Ishikawa (cell line): Measurements from ENCODE around the gene GSE1.

Experiments used
- CEBPB ChIP-seq: IDR thresholded peaks from 2 replicates; pipeline ENCODE4 v1.6.1; 2012
- CREB1 ChIP-seq: IDR thresholded peaks from 2 replicates; pipeline ENCODE4 v1.6.1; 2012; ENCODE audit warnings: low read depth
- EGR1 ChIP-seq: IDR thresholded peaks from 2 replicates; pipeline ENCODE4 v1.6.1; 2012
- EP300 ChIP-seq: IDR thresholded peaks from 2 replicates; pipeline ENCODE4 v1.6.1; 2012; ENCODE audit warnings: borderline replicate concordance
- FOXM1 ChIP-seq: IDR thresholded peaks from 2 replicates; pipeline ENCODE4 v1.6.1; 2012; ENCODE audit warnings: low read depth, borderline replicate concordance
- NFIC ChIP-seq: IDR thresholded peaks from 2 replicates; pipeline ENCODE4 v1.6.1; 2012
- RAD21 ChIP-seq: IDR thresholded peaks from 2 replicates; pipeline ENCODE4 v1.6.1; 2012; ENCODE audit warnings: low read depth
- TAF1 ChIP-seq: IDR thresholded peaks from 2 replicates; pipeline ENCODE4 v1.6.1; 2012; ENCODE audit warnings: low read depth, mild to moderate bottlenecking
- TCF12 ChIP-seq: IDR thresholded peaks from 2 replicates; pipeline ENCODE4 v1.6.1; 2012; ENCODE audit warnings: low read depth
- TEAD4 ChIP-seq: IDR thresholded peaks from 2 replicates; pipeline ENCODE4 v1.6.1; 2012
- YY1 ChIP-seq: IDR thresholded peaks from 2 replicates; pipeline ENCODE4 v1.6.1; 2012; ENCODE audit warnings: low read depth
- ZBTB7A ChIP-seq: IDR thresholded peaks from 2 replicates; pipeline ENCODE4 v1.6.1; 2012; ENCODE audit warnings: low read depth
- TF ChIP-seq, protein P1 (sequence below): IDR thresholded peaks from 2 replicates; pipeline ENCODE4 v1.6.1; 2012
- TF ChIP-seq, protein P2 (sequence below): IDR thresholded peaks from 2 replicates; pipeline ENCODE4 v1.6.1; 2012
- TF ChIP-seq, protein P3 (sequence below): IDR thresholded peaks from 2 replicates; pipeline ENCODE4 v1.6.1; 2012; ENCODE audit warnings: low read depth, mild to moderate bottlenecking

GSE1 gene

DNA sequence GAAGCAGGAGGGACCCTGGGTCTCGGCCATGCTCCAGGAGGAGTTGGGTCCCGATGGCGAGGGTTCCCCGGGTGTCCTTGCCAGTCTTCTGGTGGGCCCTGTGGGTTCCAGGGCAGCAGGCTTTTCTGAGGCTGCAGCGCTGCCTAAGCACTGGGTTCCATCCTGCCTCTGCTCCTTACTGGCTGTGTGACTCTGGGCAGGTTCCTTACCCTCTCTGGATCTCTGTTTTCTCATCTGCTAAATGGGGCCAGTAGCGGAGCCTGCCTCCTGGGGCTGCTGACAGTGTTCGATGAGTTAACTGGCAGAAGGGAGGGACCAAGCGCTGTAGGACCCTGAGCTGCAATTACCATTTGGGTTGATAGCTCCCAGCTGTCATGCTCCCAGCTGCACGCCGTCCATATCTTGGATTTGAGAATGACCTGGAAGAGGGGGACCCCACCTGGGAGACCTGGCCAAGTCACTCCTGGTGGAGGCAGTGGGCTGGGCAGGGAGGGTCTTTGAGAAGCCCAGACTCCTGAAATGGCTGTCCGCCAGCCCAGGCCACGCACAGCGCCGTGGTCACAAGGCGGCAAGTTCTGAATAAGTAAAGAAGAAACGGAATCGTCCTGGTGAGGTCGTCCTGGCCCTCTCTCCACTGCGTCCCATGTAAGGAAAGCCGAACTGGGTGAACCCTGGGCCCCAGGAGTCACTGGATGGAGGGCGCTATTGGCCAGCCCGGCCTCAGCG, 47.2 kb upstream of the GSE1 start:
- TF ChIP-seq CEBPB (no peak), TEAD4 (no peak), NFIC (no peak), CREB1 (no peak)

DNA sequence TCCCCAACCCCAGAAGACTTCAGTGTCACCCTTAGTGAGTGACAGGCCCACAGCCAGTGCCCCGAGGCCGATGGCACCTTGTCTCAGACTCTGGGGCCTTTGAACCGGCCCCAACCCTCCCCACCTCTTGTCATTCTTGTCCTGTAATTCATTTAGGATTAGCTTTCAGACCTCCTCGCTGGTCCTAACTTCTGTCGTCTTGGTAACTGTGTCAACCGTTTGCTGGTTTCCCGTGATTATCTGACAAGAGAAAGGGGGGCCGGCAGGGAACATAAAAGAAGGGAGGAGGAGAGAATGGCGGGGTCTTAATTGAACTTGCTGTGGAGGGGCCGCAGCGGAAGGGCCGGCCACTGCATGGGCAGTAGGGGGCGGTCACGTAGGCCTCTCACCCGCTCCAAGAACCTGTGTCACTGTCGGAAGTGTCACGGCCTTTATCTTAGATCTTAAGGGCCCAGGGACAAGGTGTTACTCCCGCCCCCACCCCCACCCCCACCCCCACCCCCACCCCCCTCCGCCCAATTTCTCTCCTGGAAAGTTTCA, 46.5 kb upstream of the GSE1 start:
- TF ChIP-seq TCF12 (no peak), CEBPB (no peak), FOXM1 (no peak), EP300 (no peak), TAF1 (no peak), NFIC (no peak), ZBTB7A (no peak)
- TF ChIP-seq, protein P1, sequence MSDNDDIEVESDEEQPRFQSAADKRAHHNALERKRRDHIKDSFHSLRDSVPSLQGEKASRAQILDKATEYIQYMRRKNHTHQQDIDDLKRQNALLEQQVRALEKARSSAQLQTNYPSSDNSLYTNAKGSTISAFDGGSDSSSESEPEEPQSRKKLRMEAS = no peak
- TF ChIP-seq, protein P2, sequence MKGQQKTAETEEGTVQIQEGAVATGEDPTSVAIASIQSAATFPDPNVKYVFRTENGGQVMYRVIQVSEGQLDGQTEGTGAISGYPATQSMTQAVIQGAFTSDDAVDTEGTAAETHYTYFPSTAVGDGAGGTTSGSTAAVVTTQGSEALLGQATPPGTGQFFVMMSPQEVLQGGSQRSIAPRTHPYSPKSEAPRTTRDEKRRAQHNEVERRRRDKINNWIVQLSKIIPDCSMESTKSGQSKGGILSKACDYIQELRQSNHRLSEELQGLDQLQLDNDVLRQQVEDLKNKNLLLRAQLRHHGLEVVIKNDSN = no peak

DNA sequence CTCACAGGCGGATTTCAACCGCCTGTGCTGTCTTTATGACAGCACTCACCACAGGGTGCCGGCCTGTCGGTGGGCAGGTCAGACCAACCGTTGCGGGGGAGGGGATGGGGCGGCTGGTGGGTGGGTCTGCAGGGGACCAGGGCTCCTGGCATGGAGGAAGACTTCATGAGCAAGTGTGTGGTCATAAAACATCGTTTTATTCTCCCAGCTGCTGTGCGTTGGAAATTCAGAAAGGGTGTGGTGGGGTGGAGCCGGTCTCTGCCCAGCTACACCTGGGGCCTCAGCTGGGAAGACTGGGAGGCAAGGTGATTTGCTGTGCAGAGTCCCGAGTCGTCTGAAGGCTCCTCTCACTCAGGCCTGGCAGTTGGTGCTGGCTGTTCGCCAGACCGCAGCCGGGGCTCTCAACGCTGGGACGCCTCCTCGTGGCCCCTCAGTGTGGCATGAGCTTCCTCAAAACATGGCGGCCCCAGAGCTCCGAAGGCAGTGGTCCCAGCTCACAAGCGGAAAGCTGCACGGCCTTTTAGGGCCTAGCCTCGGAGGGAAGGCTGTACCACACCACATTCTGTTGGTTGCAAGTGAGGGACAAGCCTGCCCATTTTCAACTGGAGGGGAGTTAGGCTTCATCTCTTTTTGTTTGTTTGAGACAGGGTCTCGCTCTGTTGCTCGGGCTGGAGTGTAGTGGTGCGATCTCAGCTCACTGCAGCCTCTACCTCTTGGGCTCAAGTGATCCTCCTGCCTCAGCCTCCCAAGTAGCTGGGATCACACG, 45.8 kb upstream of the GSE1 start:
- peak; percentile 78 for TF ChIP-seq NFIC
- TF ChIP-seq TCF12 = peak; percentile 59; the same call in 1 of the 2 replicates
- no peak for TF ChIP-seq FOXM1

DNA sequence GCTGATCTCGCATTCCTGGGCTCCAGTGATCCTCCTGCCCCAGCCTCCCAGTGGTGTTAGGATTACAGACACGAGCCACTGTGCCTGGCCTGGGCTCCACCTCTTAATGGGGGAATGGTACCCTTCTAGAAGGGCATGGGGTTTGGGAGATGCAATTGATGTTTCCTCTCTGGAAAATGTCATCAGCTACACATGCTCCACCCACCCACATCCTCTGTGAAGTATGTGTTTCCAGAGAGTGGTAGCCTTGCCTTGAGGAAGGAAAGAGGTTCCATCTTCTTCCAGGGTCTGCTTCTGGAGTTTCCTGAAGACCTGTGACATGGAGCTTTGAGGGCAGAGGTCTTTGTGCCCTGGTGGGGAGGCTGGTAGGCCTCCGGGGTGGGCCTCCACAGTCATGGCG, 45.2 kb upstream of the GSE1 start:
- no peak for TF ChIP-seq EGR1
- no peak for TF ChIP-seq NFIC
- TF ChIP-seq, protein P1 = no peak
- TF ChIP-seq FOXM1 = no peak
- TF ChIP-seq, protein P3, sequence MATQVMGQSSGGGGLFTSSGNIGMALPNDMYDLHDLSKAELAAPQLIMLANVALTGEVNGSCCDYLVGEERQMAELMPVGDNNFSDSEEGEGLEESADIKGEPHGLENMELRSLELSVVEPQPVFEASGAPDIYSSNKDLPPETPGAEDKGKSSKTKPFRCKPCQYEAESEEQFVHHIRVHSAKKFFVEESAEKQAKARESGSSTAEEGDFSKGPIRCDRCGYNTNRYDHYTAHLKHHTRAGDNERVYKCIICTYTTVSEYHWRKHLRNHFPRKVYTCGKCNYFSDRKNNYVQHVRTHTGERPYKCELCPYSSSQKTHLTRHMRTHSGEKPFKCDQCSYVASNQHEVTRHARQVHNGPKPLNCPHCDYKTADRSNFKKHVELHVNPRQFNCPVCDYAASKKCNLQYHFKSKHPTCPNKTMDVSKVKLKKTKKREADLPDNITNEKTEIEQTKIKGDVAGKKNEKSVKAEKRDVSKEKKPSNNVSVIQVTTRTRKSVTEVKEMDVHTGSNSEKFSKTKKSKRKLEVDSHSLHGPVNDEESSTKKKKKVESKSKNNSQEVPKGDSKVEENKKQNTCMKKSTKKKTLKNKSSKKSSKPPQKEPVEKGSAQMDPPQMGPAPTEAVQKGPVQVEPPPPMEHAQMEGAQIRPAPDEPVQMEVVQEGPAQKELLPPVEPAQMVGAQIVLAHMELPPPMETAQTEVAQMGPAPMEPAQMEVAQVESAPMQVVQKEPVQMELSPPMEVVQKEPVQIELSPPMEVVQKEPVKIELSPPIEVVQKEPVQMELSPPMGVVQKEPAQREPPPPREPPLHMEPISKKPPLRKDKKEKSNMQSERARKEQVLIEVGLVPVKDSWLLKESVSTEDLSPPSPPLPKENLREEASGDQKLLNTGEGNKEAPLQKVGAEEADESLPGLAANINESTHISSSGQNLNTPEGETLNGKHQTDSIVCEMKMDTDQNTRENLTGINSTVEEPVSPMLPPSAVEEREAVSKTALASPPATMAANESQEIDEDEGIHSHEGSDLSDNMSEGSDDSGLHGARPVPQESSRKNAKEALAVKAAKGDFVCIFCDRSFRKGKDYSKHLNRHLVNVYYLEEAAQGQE = no peak
- no peak for TF ChIP-seq CEBPB
- TF ChIP-seq EP300 = no peak
- TF ChIP-seq TCF12 = no peak
- no peak for TF ChIP-seq ZBTB7A
- TF ChIP-seq CREB1 = no peak
- TF ChIP-seq YY1 = no peak
- TF ChIP-seq, protein P2 = no peak
- no peak for TF ChIP-seq RAD21
- no peak for TF ChIP-seq TEAD4
- TF ChIP-seq TAF1 = no peak

DNA sequence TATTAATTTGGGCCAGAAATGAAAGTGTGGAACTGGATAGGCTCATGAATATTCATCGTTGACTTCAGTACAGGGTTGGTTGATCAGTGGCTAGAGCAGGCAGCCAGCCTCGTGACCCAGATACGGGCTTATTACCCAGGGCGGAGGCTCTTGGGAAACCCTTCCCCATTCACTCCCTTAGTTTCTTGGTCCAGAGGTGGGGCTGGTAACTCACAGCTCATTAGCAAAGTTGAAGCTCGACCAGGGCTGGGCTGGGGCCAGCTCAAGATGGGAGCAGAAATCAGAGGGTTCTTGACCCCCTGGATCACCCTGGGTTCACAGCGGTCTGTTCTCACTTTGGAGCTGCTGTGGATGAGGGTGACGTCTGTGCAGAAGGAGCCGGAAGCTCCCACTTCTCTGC, 44.6 kb upstream of the GSE1 start:
- TF ChIP-seq CEBPB (no peak), YY1 (no peak), TCF12 (no peak), NFIC (no peak), TAF1 (no peak), RAD21 (no peak), TEAD4 (no peak), FOXM1 (no peak), EGR1 (no peak), ZBTB7A (no peak), CREB1 (no peak), EP300 (no peak)
- TF ChIP-seq, protein P2 = no peak
- TF ChIP-seq, protein P1 = no peak
- TF ChIP-seq, protein P3 = no peak
